Activated T-helper 1 cell treated with anti-CD3 and anti-CD28 coated beads, Interleukin-12 subunit alpha, Interleukin-12 subunit beta, Interleukin-2, Interleukin-4 antibody, amounts not matched to agents 30 ng/mL and 10 ng/mL and 1 ng/mL, durations not matched to agents 14 hours and 24 hours and 36 hours (primary cell): ENCODE data around the gene PRR29. TPM values are rescaled to one million over a fixed set of nuclear protein-coding genes. Genes with fewer than 3 reads are reported as not detected.

Experiments used
- DNase-seq: peaks from one replicate; pipeline ENCODE4 v3.0.0; 2021; ENCODE audit warnings: low spot score
- H3K27ac Mint-ChIP-seq: one replicate; pipeline ENCODE4 v1.8.0; 2021; ENCODE audit warnings: mild to moderate bottlenecking, mixed read lengths
- H3K27me3 Mint-ChIP-seq: one replicate; pipeline ENCODE4 v1.8.0; 2022; ENCODE audit warnings: mild to moderate bottlenecking, moderate library complexity, mixed read lengths; ENCODE audit not compliant: insufficient read depth
- H3K36me3 Mint-ChIP-seq: one replicate; pipeline ENCODE4 v1.8.0; 2021; ENCODE audit warnings: low read depth, mixed read lengths
- H3K4me1 Mint-ChIP-seq: one replicate; pipeline ENCODE4 v1.8.0; 2021; ENCODE audit warnings: low read depth, mixed read lengths
- H3K4me3 Mint-ChIP-seq: one replicate; pipeline ENCODE4 v1.8.0; 2021; ENCODE audit warnings: mild to moderate bottlenecking, moderate library complexity, mixed read lengths
- H3K9me3 Mint-ChIP-seq: one replicate; pipeline ENCODE4 v1.8.0; 2021; ENCODE audit warnings: mixed read lengths
- intact Hi-C: fragments of 100-400 bp; cut with micrococcal nuclease; formaldehyde crosslinking; loops from one replicate; pipeline ENCODE4 v1.15.1; 2024
- total RNA-seq: library from RNA; stranded (reverse); gene quantifications from 2 replicates; pipeline ENCODE4 v1.2.3, GENCODE V29; 2022

PRR29 gene
- total RNA-seq, 1 donor from 2014 or later, result 0.91 TPM

DNA sequence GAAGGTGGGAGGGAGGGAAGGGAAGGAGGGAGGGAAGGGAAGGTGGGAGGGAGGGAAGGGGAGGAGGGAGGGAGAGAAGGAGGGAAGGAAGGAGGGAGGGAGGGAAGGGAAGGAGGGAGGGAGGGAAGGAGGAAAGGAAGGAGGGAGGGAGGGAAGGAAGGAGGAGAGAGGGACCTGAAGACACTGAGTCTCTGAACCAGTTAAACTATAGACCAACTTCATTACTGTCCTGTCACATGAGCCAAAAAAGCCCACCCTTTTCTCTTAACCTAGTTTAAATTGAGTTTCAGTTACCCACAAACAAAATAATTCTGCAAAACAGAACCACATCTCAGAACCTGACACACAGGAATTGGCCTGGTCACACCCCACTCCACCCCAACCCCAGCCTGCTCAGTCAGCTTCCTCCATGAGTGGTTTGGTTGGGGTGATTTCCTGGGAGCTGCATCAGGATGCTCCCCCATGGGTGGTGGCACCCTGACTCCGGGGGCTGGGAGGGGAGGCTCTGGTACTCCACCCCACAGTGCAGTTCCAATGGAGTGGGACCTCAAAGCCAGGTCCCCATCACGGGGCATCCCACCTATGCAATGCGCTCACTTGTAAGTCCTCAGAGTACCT lies 4.7 kb upstream of the PRR29 start:
- Mint-ChIP-seq H3K4me1 (peaks cover 62% of the 10 kb centered on the region), H3K27me3 (peaks cover 27% of the 10 kb centered on the region), H3K27ac (no peak overlapping the region), H3K36me3 (peaks cover 4% of the 10 kb centered on the region), H3K4me3 (peak overlapping the region; percentile 11), H3K9me3 (no peaks in the 10 kb centered on the region)
- no peak for DNase-seq
- intact Hi-C loops, result no loop called here

DNA sequence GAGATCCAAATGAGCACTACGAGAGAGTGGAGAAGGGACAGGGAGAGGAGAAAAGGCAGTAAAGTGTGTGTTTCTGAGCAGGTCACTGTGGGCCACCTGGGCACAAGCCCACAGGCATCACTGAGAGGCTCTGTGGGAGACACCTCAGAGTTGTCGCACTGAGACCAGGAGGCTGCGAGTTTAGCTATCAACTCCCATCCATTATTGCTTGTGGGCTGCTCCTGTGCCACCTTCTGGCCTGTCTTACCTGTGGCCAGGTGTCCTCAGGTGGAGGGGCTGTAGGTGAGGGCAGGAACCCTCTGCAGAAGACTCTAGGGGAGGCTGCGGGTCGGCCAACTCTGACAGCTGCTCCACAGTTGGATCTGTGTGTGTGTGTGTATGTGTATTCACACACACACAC lies 2.5 kb upstream of the PRR29 start:
- peaks cover 63% of the 10 kb centered on the region for H3K4me1 Mint-ChIP-seq

DNA sequence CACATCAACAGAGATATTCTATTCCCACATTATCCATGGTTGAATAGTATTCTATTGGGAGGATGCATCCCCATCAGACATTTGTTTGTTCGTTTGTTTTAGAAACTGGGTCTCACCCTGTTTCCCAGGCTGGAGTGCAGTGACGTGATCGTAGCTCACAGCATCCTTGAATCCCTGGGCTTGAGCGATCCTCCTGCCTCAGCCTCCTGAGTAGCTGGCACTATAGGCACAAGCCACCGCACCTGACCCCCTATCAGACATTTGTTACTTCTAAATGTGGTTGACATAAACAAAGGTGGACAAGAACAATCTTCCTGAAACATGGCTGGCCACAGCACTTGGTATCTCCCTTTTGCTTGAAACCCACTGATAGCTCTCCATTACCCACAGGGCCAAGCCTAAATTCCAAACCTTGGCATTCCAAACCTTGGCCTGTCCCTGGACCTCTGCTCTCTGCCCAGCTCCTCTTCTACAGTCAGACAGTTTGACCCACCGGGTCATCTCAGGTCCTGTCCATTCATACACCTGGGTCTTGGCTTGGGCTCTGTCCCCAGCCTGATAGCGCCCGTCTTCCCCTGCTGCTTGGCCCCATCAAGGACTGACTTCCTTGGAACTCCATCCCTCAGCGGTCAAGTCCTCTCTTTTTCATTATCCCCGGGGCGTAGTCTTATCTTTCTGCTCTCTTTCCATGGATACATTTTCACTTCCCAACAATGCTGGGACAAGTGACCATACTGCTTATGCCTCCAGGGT lies 1.5 kb upstream of the PRR29 start:
- Mint-ChIP-seq H3K9me3 (no peaks in the 10 kb centered on the region), H3K4me3 (peak overlapping the region; percentile 85), H3K27me3 (peaks cover 26% of the 10 kb centered on the region), H3K27ac (no peak overlapping the region), H3K4me1 (peaks cover 57% of the 10 kb centered on the region), H3K36me3 (peaks cover 5% of the 10 kb centered on the region)
- intact Hi-C loops, result loop anchor here (5.0 kb wide), 1 partner anchor 49 kb away; no protein-coding TSS in a partner anchor
- DNase-seq, result no peak

More for the DNA sequence above, 2.5 kb upstream of the PRR29 start:
- Mint-ChIP-seq H3K9me3 (no peaks in the 10 kb centered on the region), H3K36me3 (peaks cover 5% of the 10 kb centered on the region), H3K4me3 (no peak overlapping the region), H3K27me3 (peaks cover 30% of the 10 kb centered on the region), H3K27ac (peak overlapping the region; percentile 6)
- intact Hi-C loops, result loop anchor here (5.0 kb wide), 1 partner anchor 48 kb away; no protein-coding TSS in a partner anchor
- no peak for DNase-seq

DNA sequence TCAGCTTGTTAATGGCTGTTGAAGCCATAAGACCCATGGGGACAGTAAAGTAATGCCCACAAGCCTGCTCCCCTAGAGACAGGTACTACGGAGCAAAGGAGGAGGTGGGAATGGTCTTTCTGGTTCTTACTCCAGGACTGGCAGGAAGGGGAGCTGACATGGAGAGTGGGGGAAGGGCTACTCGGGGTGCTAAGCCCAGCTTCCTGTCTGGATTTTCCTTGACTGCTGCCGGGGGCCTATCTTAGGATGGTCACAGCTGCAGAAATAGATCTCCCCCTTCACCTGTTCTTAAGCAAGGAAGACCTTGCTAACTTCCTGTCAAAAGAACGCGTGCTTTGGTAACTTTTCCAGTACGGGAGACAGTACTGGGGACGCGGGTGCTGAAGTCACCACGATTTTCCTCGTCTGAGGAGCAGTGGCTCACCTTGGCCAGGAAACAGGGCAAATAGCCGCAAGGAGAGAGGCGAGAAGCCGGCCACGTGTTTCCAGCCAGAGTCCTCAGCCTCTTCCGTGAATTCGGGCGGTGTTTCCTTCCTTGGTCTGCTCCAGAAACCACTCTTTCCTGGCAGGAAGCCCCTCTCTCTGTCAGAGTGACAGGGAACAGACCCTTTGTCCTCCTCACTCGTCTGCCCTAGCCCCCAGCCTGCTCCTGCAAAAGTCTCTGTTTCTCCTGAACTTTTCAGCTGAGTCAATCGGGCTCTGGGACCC lies 656 bp upstream of the PRR29 start:
- Mint-ChIP-seq H3K9me3 (no peaks in the 10 kb centered on the region), H3K27me3 (peaks cover 17% of the 10 kb centered on the region), H3K4me3 (peak overlapping the region; percentile 85), H3K4me1 (peaks cover 48% of the 10 kb centered on the region), H3K27ac (no peak overlapping the region), H3K36me3 (peaks cover 5% of the 10 kb centered on the region)
- intact Hi-C loops, result loop anchor here (1.0 to 5.0 kb wide), 3 partner anchors 12 to 50 kb away; partner anchors contain the start of gene ICAM2
- DNase-seq, result no peak

DNA sequence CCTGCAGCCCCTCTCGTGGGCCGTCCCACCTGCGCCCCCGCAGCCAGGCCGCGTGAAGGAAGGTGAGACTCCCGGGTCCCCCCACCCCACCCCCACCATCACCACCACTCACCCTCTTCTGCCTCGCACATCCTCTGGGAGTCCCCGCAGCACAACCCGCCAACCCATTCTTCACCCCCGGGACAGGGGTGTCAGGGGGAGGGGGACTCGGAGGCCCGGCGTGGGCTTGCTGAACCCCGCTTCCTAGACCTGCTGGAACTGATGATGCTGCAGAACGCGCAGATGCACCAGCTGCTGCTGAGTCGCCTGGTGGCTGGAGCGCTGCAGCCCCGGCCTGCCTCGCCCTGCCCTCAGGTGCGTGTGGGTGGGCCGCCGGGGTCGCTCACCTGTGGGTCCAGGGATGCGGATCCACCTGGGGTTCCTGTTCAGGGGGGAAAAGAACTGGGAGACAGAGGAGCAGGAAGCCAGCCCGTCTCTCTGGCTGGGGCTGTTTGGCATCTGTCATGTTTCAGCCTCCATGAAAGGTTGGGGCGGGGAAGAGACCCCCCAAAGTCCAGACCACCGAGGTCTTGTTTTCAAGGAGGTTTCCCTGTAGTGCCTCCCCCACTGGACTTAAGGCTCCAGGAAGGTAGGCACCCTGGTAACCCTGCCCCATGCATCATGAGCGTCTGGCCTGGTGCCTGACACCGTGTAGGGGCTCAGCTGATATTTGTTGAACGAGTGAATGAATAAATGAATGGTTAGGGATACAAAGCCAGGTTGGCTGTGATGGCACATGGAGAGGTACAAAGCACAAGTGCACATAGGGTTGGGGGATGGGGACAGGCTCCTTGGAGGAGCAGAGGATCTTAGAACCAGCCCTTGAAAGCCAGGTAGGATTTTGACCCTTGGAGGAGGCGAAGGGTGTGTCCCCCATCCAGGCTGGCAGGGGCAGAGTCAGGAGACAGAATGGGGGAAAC lies 849 bp downstream of the PRR29 start:
- Mint-ChIP-seq H3K4me1 (peaks cover 37% of the 10 kb centered on the region), H3K27me3 (peaks cover 17% of the 10 kb centered on the region), H3K27ac (peak overlapping the region; percentile 52), H3K9me3 (no peaks in the 10 kb centered on the region), H3K36me3 (peaks cover 6% of the 10 kb centered on the region), H3K4me3 (peak overlapping the region; percentile 82)
- DNase-seq, result no peak
- intact Hi-C loops, result loop anchor here (1.0 to 5.0 kb wide), 3 partner anchors 14 to 52 kb away; partner anchors contain the start of gene ICAM2

DNA sequence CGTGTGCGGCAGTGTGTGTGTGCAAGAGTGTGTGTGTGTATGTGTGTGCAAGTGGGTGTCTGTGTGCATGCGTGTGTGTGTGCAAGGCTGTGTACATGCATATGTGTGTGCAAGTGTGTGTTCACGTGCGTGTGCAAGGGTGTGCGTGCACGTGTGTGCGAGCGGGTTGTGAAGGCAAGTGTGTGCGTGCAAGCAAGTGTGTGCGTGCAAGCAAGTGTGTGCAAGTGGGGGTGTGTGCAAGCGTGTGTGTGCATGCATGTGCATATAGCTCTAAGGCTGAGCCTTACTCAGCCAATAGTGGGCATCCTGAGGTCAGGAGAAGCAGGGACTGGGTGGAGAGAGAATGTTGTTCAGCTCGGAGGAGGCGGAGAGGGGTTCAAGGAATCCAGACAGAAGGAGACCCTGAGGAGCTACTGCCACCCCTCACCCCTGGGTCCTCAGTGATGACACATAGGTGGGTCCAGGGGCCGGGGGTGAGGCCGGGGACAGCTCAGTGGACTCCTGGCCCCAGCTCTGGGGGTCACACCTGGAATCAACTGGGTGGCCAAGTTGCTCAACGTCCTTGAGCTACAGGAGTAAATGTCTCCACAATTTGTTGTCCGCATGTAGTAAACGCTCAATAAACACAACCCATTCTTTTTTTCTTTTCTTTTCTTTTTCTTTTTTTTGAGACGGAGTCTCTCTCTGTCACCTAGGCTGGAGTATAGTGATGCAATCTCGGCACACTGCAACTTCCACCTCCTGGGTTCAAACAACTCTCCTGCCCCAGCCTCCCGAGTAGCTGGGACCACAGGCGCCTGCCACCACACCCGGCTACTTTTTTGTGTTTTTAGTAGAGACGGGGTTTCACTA lies 1.8 kb downstream of the PRR29 start:
- no peak for DNase-seq
- Mint-ChIP-seq H3K27ac (no peak overlapping the region), H3K4me3 (peak overlapping the region; percentile 82), H3K4me1 (peaks cover 34% of the 10 kb centered on the region), H3K27me3 (peaks cover 15% of the 10 kb centered on the region), H3K9me3 (no peaks in the 10 kb centered on the region), H3K36me3 (peaks cover 9% of the 10 kb centered on the region)
- intact Hi-C loops, result loop anchor here (5.0 kb wide), 1 partner anchor 53 kb away; no protein-coding TSS in a partner anchor

GRCh38 chr17:64001091-64001579 lies 3.0 kb downstream of the PRR29 start:
- DNase-seq, result no peak
- Mint-ChIP-seq H3K4me1 (peaks cover 28% of the 10 kb centered on the region), H3K9me3 (no peaks in the 10 kb centered on the region), H3K4me3 (no peak overlapping the region), H3K27me3 (peaks cover 13% of the 10 kb centered on the region), H3K27ac (no peak overlapping the region), H3K36me3 (peaks cover 6% of the 10 kb centered on the region)
- intact Hi-C loops, result no loop called here

DNA sequence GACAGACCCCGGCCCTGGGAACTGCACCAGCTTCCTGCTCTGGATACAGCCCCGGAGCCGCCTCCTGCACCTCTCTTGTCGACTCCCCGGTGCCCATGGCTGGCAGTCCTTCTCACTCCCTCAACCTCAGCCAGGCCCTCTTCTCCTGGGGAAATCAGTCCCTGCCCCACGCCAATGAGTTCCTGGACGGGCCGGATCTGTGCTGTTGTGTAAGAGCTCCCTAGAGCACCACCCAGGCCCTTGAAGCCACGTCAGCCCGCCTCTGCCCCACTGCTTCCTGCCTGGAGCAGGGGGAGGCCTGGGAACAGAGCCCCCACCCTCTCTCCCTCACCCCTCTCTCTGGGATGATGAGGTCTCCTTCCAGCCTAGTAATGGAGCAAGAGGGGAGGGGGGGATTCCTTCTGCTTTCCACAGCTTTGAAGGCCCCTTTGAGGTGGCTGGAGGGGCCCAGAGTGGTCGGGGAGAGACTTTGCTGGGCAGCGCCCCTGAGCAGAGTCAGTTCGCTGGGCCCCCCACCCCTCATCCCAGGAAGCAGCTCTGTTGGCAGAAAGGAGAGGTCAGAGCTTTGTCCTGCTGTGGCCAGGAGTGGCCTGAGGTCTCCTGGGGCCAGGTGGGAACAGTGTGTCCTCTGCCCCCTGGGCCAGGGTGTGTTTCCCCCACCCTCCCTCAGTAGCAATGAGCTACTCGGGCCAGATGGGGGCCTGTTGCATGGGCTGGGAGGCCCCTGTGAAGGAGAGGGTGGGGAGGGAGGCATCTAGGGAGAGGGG lies 3.8 kb downstream of the PRR29 start:
- H3K9me3 Mint-ChIP-seq, result no peaks in the 10 kb centered on the region
- intact Hi-C loops, result no loop called here
- H3K27ac Mint-ChIP-seq, result no peak overlapping the region
- H3K4me1 Mint-ChIP-seq, result peaks cover 24% of the 10 kb centered on the region
- peaks cover 5% of the 10 kb centered on the region for H3K27me3 Mint-ChIP-seq
- H3K4me3 Mint-ChIP-seq, result no peak overlapping the region
- H3K36me3 Mint-ChIP-seq, result peaks cover 6% of the 10 kb centered on the region
- DNase-seq, result no peak

DNA sequence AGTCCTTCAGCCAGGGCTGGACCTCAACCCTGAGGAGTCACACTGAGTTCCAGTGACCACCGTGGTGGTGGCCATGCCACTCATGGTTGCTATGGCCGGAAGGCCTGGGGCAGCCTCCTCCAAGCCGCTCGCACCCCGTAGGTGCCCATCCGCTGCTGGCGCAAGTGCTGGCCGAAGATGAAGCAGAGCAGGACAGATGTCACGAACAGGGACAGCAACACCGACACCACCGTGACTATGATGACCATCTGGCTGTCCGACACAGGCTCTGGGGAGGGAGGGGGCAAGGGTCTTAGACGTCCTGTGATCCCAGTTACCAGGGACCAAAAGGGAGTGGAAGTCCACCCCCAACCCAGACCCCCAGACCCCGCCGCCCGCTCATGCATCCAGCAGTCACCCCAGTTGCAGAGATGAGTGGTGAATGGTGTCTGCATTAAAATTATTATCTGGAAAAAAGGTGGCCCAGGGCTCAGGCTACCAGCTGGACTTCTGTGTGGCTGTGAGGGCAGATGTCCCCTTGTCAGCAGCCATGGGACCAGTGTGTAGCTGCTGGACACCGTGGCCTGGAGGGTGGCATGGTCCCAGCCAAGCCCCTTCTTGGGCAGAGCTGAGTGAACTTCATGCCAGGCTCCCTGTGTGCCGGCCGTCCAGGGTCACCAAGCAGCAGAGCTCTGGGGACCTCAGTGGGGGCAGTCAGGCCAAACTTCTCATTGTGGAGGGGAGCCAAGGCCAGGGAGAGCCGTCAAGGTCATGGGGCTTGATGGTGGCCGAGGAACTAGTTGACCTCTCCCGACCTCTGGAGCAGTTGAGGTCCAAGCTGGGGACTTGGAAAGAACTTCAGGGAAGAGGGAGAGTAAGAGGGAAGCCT lies 4.7 kb downstream of the PRR29 start:
- H3K4me1 Mint-ChIP-seq, result peaks cover 20% of the 10 kb centered on the region
- no peak for DNase-seq
- peaks cover 2% of the 10 kb centered on the region for H3K27me3 Mint-ChIP-seq
- H3K36me3 Mint-ChIP-seq, result peaks cover 8% of the 10 kb centered on the region
- intact Hi-C loops, result no loop called here
- no peak overlapping the region for H3K27ac Mint-ChIP-seq
- no peak overlapping the region for H3K4me3 Mint-ChIP-seq
- no peaks in the 10 kb centered on the region for H3K9me3 Mint-ChIP-seq

DNA sequence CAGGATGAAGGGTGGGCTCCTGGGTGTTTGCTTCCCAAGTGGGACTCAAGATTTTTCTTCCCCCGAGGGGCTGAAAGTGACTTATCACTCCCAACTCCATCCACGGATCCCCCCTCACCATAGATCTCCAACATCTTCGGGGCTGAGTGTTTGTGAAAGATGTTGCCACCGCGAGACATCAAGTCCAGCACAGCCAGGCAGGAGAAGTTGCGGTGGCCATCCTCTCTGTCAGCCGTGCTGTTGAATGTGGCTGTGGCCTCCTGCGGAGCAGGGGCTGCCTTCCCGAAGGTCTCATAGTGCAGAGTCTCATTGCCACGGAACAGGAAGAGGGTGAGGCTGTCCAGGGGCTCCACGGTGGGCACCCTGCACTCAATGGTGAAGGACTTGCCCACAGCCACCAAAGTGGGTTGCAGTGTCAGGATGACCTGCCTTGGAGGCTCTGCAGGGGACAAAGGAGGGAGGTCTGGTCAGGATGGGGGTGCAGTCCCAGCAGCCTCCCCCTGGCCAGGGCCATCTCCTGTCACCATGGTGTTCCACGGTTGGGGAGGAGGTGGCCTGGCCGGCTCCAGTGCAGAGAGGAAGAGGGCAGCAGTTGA lies 5.5 kb downstream of the PRR29 start:
- DNase-seq, result no peak
- Mint-ChIP-seq H3K36me3 (peaks cover 8% of the 10 kb centered on the region), H3K9me3 (no peaks in the 10 kb centered on the region), H3K4me1 (peaks cover 23% of the 10 kb centered on the region), H3K4me3 (no peak overlapping the region), H3K27ac (no peak overlapping the region), H3K27me3 (peaks cover 2% of the 10 kb centered on the region)
- intact Hi-C loops, result no loop called here
